ENCODE measurements around the gene PDXDC1.

PDXDC1 gene

DNA sequence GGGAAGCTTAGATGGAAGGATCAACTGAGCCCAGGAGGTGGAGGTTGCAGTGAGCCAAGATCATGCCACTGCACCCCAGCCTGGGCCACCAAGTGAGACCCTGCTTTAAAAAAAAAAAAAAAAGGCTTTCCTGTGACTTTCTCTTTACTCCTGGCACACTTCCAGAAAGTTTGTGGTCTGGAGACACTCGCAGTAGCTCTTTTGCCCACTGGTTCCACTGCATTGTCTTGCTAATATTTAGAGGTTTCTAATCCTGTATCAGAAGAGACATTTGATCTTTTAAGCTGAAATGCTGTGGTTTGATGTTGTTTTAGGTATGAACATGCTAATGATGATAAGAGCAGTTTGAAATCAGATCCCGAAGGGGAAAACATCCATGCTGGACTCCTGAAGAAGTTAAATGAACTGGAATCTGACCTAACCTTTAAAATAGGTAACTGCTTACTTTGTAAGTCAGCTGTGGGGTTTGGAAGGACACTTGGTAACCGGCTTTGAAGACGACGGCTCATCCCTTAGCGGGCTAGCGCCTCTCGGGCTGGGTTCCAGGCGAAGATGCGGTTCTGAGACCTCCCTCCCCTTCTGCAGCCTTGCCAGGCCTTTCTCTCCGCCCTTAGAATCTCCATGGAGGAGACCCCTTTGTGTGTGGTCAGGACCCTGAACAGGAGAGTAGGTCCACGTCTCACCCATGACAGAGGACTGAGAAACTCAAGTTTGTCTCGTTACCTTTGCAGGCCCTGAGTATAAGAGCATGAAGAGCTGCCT, 57.9 kb downstream of the PDXDC1 start:
- TF ChIP-seq CTCF (IDR thresholded peaks at IDR 0.05), result no peak
- TF ChIP-seq ZFX (IDR thresholded peaks at IDR 0.05; ENCODE audit: borderline replicate concordance), result no peak
- no peak overlapping the region for H3K27ac ChIP-seq

- TF ChIP-seq ZFX (IDR thresholded peaks at IDR 0.05; ENCODE audit: borderline replicate concordance), result no peak
- H3K27ac ChIP-seq, result no peak overlapping the region
Measured at GRCh38 chr16:15033309-15033707, 58.5 kb downstream of the PDXDC1 start.

DNA sequence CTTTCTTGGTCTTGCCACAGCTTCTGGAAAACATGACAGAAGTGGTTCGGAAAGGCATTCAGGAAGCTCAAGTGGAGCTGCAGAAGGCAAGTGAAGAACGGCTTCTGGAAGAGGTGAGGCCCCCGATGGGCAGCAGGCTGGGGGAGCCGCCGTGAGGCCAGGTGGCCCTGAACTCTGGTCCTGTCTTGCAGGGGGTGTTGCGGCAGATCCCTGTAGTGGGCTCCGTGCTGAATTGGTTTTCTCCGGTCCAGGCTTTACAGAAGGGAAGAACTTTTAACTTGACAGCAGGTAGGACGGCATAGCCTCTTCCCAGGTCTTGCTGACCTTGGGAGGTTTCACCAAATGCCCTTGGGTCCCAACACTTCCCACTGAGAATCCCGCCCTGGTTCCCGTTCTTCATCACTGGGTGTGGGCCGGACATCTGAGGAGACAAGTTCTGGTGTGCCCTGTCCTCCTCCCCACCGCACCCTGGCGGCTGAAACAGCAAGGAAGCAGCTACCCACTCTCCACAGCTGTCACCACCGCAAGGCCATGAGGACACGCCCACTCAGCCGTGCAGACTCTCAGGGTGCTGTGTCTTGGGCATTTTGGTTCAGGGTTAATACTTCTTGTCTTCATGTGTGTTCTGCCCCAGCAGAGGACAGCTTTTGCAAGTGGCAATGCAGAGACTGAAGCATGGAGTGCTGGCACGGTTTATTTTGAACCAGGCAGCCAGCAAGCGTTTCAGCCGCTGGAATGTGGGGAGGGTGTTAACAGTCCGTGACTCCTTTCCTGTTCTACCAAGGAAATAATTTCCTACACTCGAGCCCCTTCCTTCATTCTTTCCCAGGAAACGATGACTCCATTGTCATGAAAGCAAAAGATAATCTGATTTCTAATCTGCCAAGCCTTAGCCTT, 59.7 kb downstream of the PDXDC1 start:
- H3K27ac ChIP-seq, result no peak overlapping the region
- no peak for TF ChIP-seq CTCF (IDR thresholded peaks at IDR 0.05)
- no peak for TF ChIP-seq ZFX (IDR thresholded peaks at IDR 0.05; ENCODE audit: borderline replicate concordance)

DNA sequence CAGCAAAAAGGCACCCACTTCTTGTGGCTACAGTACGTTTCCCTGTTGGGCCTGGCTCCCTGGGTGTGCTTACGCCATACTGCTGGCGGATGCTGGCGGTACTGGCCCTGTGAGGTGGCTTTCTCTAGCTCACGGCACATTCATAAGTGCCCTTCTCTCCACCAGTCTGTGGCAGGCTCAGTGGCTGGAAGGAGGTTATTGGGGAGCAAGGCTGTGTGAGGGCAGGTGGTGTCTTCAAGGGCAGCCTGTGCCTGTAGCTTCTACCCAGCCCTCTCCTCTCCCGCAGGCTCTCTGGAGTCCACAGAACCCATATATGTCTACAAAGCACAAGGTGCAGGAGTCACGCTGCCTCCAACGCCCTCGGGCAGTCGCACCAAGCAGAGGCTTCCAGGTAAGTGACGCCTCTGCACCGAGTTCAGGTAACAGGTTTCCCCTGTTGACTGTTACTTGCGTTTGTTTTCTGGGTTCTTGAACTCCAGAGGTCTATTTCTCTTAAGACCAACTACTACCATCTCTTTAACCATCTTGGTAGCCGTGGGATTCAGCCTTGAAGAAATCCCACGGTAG, 60.4 kb downstream of the PDXDC1 start:
- TF ChIP-seq CTCF (IDR thresholded peaks at IDR 0.05) (no peak), ZFX (IDR thresholded peaks at IDR 0.05; ENCODE audit: borderline replicate concordance) (no peak)
- H3K27ac ChIP-seq, result no peak overlapping the region

DNA sequence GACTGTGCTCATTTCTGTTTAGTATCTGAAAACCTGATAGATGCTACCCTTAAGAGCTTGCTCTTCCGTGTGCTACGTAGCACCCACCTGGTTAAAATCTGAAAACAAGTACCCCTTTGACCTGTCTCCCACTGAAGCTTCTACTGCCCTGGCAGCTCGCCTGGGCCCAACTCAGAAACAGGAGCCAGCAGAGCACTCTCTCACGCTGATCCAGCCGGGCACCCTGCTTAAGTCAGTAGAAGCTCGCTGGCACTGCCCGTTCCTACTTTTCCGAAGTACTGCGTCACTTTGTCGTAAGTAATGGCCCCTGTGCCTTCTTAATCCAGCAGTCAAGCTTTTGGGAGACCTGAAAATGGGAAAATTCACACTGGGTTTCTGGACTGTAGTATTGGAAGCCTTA, 62.2 kb downstream of the PDXDC1 start:
- TF ChIP-seq ZFX (IDR thresholded peaks at IDR 0.05; ENCODE audit: borderline replicate concordance) (no peak), CTCF (IDR thresholded peaks at IDR 0.05) (no peak)

GRCh38 chr16:15037745-15038144, 62.9 kb downstream of the PDXDC1 start:
- no peak overlapping the region for H3K27ac ChIP-seq
- TF ChIP-seq CTCF (IDR thresholded peaks at IDR 0.05) (no peak), ZFX (IDR thresholded peaks at IDR 0.05; ENCODE audit: borderline replicate concordance) (no peak)

More for the DNA sequence above, 62.2 kb downstream of the PDXDC1 start:
- H3K27ac ChIP-seq, result no peak overlapping the region

- TF ChIP-seq ZFX (IDR thresholded peaks at IDR 0.05; ENCODE audit: borderline replicate concordance), result no peak
- no peak for TF ChIP-seq CTCF (IDR thresholded peaks at IDR 0.05)
- H3K27ac ChIP-seq, result no peak overlapping the region
Measured at GRCh38 chr16:15038689-15039088, 63.9 kb downstream of the PDXDC1 start.
